HT1080 (cell line): ENCODE results near the gene GPC1. TPM values are rescaled to one million over a fixed set of nuclear protein-coding genes. Genes with fewer than 3 reads are reported as not detected.

Experiments
- DNase-seq: peaks from one replicate; pipeline ENCODE4 v3.0.0-alpha.2; 2015; ENCODE audit warnings: low read depth
- total RNA-seq: library from RNA; depleted of rRNA; stranded (reverse); fragments of >200 nt; shearing (Covaris generic); gene quantifications from 2 replicates; pipeline ENCODE4 v1.2.3, GENCODE V29; 2014

The GPC1 gene
- total RNA-seq, 1 experiment from 2014 or later: 54.4 TPM

- DNase-seq: no peak
Measured at GRCh38 chr2:240465268-240465764, 29.9 kb downstream of the GPC1 start.

GRCh38 chr2:240465765-240466578 is 30.5 kb downstream of the GPC1 start:
- DNase-seq: no peak

GRCh38 chr2:240466579-240467148 is 31.2 kb downstream of the GPC1 start:
- DNase-seq: no peak

- DNase-seq: no peak
Measured at GRCh38 chr2:240467149-240467642, 31.7 kb downstream of the GPC1 start.

GRCh38 chr2:240467659-240468302 is 32.3 kb downstream of the GPC1 start:
- DNase-seq: no peak

- DNase-seq: no peak
Measured at GRCh38 chr2:240468303-240469238, 33.1 kb downstream of the GPC1 start.

GRCh38 chr2:240469239-240469636 is 33.8 kb downstream of the GPC1 start:
- DNase-seq: no peak

GRCh38 chr2:240469740-240470139 is 34.3 kb downstream of the GPC1 start:
- no peak for DNase-seq

- DNase-seq: no peak
Measured at GRCh38 chr2:240472078-240472790, 36.8 kb downstream of the GPC1 start.

- no peak for DNase-seq
Measured at GRCh38 chr2:240473211-240473610, 37.7 kb downstream of the GPC1 start.

GRCh38 chr2:240477916-240478315 is 42.5 kb downstream of the GPC1 start:
- DNase-seq: no peak

GRCh38 chr2:240478346-240479110 is 43.1 kb downstream of the GPC1 start:
- DNase-seq: no peak

- no peak for DNase-seq
Measured at GRCh38 chr2:240479111-240479501, 43.6 kb downstream of the GPC1 start.

GRCh38 chr2:240480834-240481623 is 45.6 kb downstream of the GPC1 start:
- DNase-seq: no peak

GRCh38 chr2:240481720-240482119 is 46.3 kb downstream of the GPC1 start:
- no peak for DNase-seq

- DNase-seq: no peak
Measured at GRCh38 chr2:240482141-240482540, 46.7 kb downstream of the GPC1 start.

- DNase-seq: no peak
Measured at GRCh38 chr2:240491483-240491882, 56.0 kb downstream of the GPC1 start.

- no peak for DNase-seq
Measured at GRCh38 chr2:240494194-240494793, 58.8 kb downstream of the GPC1 start.
